Activated CD8-positive, alpha-beta memory T cell treated with anti-CD3 and anti-CD28 coated beads for 1 hour (primary cell): ENCODE data around the gene PRDM5.

Experiments
- DNase-seq, 2 donors: peaks; one replicate each; pipeline ENCODE4 v3.0.0-alpha.2; 2020; ENCODE audit warnings: low read depth in 1 of 2; ENCODE audit errors: extremely low read depth in 1 of 2

The PRDM5 gene

GRCh38 chr4:120915336-120915735, 7.2 kb downstream of the PRDM5 start:
- no peak for DNase-seq

GRCh38 chr4:120903419-120903818, 19.1 kb downstream of the PRDM5 start:
- no peak for DNase-seq

GRCh38 chr4:120902925-120903324, 19.6 kb downstream of the PRDM5 start:
- DNase-seq = no peak

- DNase-seq = no peak
These were observed 20.8 kb downstream of the PRDM5 start for GRCh38 chr4:120901731-120902130.

- no peak for DNase-seq
These were observed 24.4 kb downstream of the PRDM5 start for GRCh38 chr4:120897981-120898719.

- DNase-seq = no peak
These were observed 27.0 kb downstream of the PRDM5 start for GRCh38 chr4:120895554-120895953.

- no peak for DNase-seq
These were observed 29.2 kb downstream of the PRDM5 start for GRCh38 chr4:120893314-120893713.

GRCh38 chr4:120886191-120886590, 36.3 kb downstream of the PRDM5 start:
- DNase-seq = no peak

- DNase-seq = no peak
These were observed 40.7 kb downstream of the PRDM5 start for GRCh38 chr4:120881846-120882245.

- DNase-seq = no peak
These were observed 41.2 kb downstream of the PRDM5 start for GRCh38 chr4:120881351-120881750.

- no peak for DNase-seq
These were observed 45.5 kb downstream of the PRDM5 start for GRCh38 chr4:120877021-120877420.

- no peak for DNase-seq
These were observed 47.4 kb downstream of the PRDM5 start for GRCh38 chr4:120874792-120875774.

GRCh38 chr4:120873554-120873953, 49.0 kb downstream of the PRDM5 start:
- DNase-seq = no peak

GRCh38 chr4:120871173-120871572, 51.4 kb downstream of the PRDM5 start:
- DNase-seq = no peak

- DNase-seq = no peak
These were observed 52.2 kb downstream of the PRDM5 start for GRCh38 chr4:120870279-120870673.

- no peak for DNase-seq
These were observed 52.8 kb downstream of the PRDM5 start for GRCh38 chr4:120869613-120870278.

GRCh38 chr4:120867506-120867905, 55.0 kb downstream of the PRDM5 start:
- no peak for DNase-seq

- no peak for DNase-seq
These were observed 56.5 kb downstream of the PRDM5 start for GRCh38 chr4:120865985-120866384.

GRCh38 chr4:120864969-120865368, 57.6 kb downstream of the PRDM5 start:
- DNase-seq = no peak

- DNase-seq = no peak
These were observed 60.1 kb downstream of the PRDM5 start for GRCh38 chr4:120862432-120862831.

- no peak for DNase-seq
These were observed 60.7 kb downstream of the PRDM5 start for GRCh38 chr4:120861852-120862251.
